ENCODE results near the gene GRHL3.

Gene GRHL3

DNA sequence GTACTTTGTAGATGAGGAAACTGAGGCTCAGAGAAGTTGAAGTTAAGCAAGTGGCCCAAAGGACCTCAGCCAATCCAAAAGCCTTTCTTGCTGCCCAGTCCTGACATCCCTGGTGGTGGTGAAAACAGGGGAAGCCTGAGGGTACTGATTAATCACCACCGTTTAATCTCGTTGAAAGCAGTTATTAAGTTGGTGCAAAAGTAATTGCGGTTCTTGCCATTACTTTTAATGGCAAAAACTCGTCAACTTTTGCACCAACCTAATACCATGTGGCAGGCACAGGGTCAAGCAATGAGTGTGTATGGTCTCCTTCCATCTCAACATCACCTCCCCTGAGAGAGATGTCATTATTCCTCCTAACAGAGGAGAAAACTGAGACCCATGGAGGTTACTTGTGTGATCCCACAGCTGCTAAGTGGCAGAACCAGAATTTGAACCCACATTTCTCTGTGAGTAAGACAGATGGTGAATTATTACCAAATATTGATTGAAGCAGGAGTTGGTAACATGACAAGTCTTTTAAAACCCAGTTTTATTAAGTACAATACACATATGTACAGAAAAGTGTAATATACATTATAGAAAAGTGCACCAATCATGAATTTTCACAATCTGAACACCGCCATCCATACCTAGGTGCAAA, 39.4 kb upstream of the GRHL3 start:
- in situ Hi-C loops (cut with MboI; ENCODE audit: low sequenced_read_pairs, unreplicated experiment) = no loop called here
- TF ChIP-seq, protein P1, sequence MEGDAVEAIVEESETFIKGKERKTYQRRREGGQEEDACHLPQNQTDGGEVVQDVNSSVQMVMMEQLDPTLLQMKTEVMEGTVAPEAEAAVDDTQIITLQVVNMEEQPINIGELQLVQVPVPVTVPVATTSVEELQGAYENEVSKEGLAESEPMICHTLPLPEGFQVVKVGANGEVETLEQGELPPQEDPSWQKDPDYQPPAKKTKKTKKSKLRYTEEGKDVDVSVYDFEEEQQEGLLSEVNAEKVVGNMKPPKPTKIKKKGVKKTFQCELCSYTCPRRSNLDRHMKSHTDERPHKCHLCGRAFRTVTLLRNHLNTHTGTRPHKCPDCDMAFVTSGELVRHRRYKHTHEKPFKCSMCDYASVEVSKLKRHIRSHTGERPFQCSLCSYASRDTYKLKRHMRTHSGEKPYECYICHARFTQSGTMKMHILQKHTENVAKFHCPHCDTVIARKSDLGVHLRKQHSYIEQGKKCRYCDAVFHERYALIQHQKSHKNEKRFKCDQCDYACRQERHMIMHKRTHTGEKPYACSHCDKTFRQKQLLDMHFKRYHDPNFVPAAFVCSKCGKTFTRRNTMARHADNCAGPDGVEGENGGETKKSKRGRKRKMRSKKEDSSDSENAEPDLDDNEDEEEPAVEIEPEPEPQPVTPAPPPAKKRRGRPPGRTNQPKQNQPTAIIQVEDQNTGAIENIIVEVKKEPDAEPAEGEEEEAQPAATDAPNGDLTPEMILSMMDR (IDR thresholded peaks at IDR 0.05; ENCODE audit: borderline replicate concordance, control extremely low read depth, extremely low read depth, insufficient read depth, missing control alignments) = no peak
- DNase-seq (ENCODE audit: low spot score) = no peak

- in situ Hi-C loops (cut with MboI; ENCODE audit: low sequenced_read_pairs, unreplicated experiment) = no loop called here
- TF ChIP-seq, protein P1 (IDR thresholded peaks at IDR 0.05; ENCODE audit: borderline replicate concordance, control extremely low read depth, extremely low read depth, insufficient read depth, missing control alignments) = no peak
Observed at GRCh38 chr1:24281591-24281990, 37.6 kb upstream of the GRHL3 start.

DNA sequence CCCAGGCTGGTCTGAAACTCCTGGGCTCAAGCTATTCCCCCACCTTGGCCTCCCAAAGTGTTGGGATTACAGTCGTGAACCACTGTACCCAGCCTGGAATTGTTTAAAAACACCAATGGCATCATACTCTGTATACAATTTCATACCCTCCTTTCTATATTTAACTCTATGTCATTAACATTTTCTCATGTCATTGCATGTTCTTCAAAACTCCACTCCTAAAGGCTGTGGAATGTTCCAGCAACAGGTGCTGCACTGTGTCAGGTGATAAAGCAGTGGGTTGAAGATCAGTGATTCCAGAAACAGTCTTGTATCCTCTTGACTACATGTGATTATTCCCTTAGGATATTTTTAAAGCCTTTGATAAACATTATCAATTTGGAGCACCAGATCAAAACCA, 36.7 kb upstream of the GRHL3 start:
- TF ChIP-seq, protein P1 (IDR thresholded peaks at IDR 0.05; ENCODE audit: borderline replicate concordance, control extremely low read depth, extremely low read depth, insufficient read depth, missing control alignments) = no peak
- no peak for DNase-seq (ENCODE audit: low spot score)
- in situ Hi-C loops (cut with MboI; ENCODE audit: low sequenced_read_pairs, unreplicated experiment) = no loop called here

More at GRCh38 chr1:24281591-24281990, 37.6 kb upstream of the GRHL3 start:
- DNase-seq (ENCODE audit: low spot score) = no peak

GRCh38 chr1:24283326-24284155, 35.6 kb upstream of the GRHL3 start:
- in situ Hi-C loops (cut with MboI; ENCODE audit: low sequenced_read_pairs, unreplicated experiment) = no loop called here
- DNase-seq (ENCODE audit: low spot score) = no peak

DNA sequence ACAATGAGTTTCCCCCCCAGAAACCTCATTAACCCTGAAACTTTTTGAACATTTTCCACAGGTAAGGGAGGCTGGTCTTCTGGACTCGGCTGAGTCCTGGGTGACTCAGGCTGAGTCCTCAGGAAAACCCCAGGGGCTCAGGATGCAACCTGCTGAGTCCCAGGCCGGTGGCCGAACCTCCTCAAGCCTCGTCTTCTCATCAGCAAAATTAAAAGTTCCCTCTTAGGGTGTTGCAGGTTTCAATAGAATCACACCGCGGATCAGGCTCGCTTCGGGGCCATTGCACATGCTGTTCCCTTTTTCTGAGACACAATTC, 35.0 kb upstream of the GRHL3 start:
- TF ChIP-seq, protein P1 (IDR thresholded peaks at IDR 0.05; ENCODE audit: borderline replicate concordance, control extremely low read depth, extremely low read depth, insufficient read depth, missing control alignments) = no peak
- no peak for DNase-seq (ENCODE audit: low spot score)
- in situ Hi-C loops (cut with MboI; ENCODE audit: low sequenced_read_pairs, unreplicated experiment) = no loop called here

More at GRCh38 chr1:24283326-24284155, 35.6 kb upstream of the GRHL3 start:
- TF ChIP-seq, protein P1 (IDR thresholded peaks at IDR 0.05; ENCODE audit: borderline replicate concordance, control extremely low read depth, extremely low read depth, insufficient read depth, missing control alignments) = no peak

DNA sequence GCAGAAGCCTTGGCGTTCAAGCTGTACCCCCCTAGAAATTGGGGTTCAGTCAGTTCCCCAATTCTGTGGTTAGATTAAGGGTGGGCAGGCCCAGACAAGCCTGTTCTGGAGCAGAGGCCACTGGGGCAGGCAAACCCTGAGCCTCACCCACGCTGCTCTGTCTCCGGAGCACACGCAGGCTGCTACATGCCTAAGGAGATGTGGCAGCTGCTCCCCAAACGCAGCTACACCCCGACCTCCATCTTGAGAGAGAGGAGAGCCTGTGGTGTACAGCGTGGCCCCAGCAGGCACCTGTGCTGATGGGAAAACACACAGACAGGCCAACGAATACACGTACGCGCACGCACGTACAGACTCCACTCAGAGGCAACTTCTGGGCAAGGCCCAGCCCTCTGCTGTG, 33.9 kb upstream of the GRHL3 start:
- in situ Hi-C loops (cut with MboI; ENCODE audit: low sequenced_read_pairs, unreplicated experiment) = no loop called here
- TF ChIP-seq, protein P1 (IDR thresholded peaks at IDR 0.05; ENCODE audit: borderline replicate concordance, control extremely low read depth, extremely low read depth, insufficient read depth, missing control alignments) = no peak

More for the DNA sequence above, 33.9 kb upstream of the GRHL3 start:
- no peak for DNase-seq (ENCODE audit: low spot score)

Data from GM13976 (cell line).